NCI-H2081 (cell line): ENCODE results near the gene XRCC5.
A peak's percentile ranks its signal among the peaks of the same experiment; 100 is the strongest.
"Not testable (repeated sequence)": the region's sequence is repeated elsewhere in the genome, so short reads cannot be mapped to it uniquely, and the experiment has no call there.

Experiments
- DNase-seq, 2 experiments: peaks; one replicate each; lab custom pipeline; 2025; lab: John Stamatoyannopoulos, UW

The XRCC5 gene

GRCh38 chr2:216201692-216202306 is 92.7 kb downstream of the XRCC5 start:
- peak in 1 of 2 experiments; percentile 11 for DNase-seq

GRCh38 chr2:216202626-216203250 is 93.6 kb downstream of the XRCC5 start:
- no peak for DNase-seq

- DNase-seq = no peak
These were observed 96.3 kb downstream of the XRCC5 start for GRCh38 chr2:216205486-216205885.

GRCh38 chr2:216206041-216206703 is 97.0 kb downstream of the XRCC5 start:
- no peak for DNase-seq

GRCh38 chr2:216206821-216207220 is 97.7 kb downstream of the XRCC5 start:
- DNase-seq = no peak

- not testable (repeated sequence) for DNase-seq
These were observed 99.5 kb downstream of the XRCC5 start for GRCh38 chr2:216208661-216209060.

GRCh38 chr2:216210701-216211540 is 101.8 kb downstream of the XRCC5 start:
- DNase-seq = no peak

- no peak for DNase-seq
These were observed 102.5 kb downstream of the XRCC5 start for GRCh38 chr2:216211614-216212145.

- DNase-seq = no peak
These were observed 105.6 kb downstream of the XRCC5 start for GRCh38 chr2:216214768-216215167.

- DNase-seq = peak; percentile 5 to 23
These were observed 106.7 kb downstream of the XRCC5 start for GRCh38 chr2:216215658-216216390.

GRCh38 chr2:216216951-216217903 is 108.1 kb downstream of the XRCC5 start:
- DNase-seq = no peak

- DNase-seq = no peak
These were observed 108.7 kb downstream of the XRCC5 start for GRCh38 chr2:216217904-216218260.

- no peak for DNase-seq
These were observed 110.7 kb downstream of the XRCC5 start for GRCh38 chr2:216219861-216220260.

- no peak for DNase-seq
These were observed 111.8 kb downstream of the XRCC5 start for GRCh38 chr2:216220976-216221375.

- no peak for DNase-seq
These were observed 112.7 kb downstream of the XRCC5 start for GRCh38 chr2:216221811-216222210.

- no peak for DNase-seq
These were observed 113.7 kb downstream of the XRCC5 start for GRCh38 chr2:216222650-216223352.

GRCh38 chr2:216224388-216224787 is 115.2 kb downstream of the XRCC5 start:
- DNase-seq = no peak

- no peak for DNase-seq
These were observed 120.2 kb downstream of the XRCC5 start for GRCh38 chr2:216229277-216229914.

- no peak for DNase-seq
These were observed 122.7 kb downstream of the XRCC5 start for GRCh38 chr2:216231867-216232266.
